GM23338 (cell line): ENCODE data around the gene CDH7. TPM values are rescaled to one million over a fixed set of nuclear protein-coding genes. Genes with fewer than 3 reads are reported as not detected.

ENCODE experiments used
- ATAC-seq: fragments of 200-7000 bp; cut with Tn5 transposase; 3 replicates; pipeline ENCODE4 v1.9.1; 2020
- DNase-seq: peaks from one replicate; pipeline ENCODE4 v3.0.0-alpha.2; 2015; ENCODE audit warnings: low spot score
- H2AFZ ChIP-seq: fragments of 200-600 bp; sonication (generic); 2 replicates; pipeline ENCODE4 v1.8.0; 2016; ENCODE audit warnings: antibody characterized with exemption, mild to moderate bottlenecking, moderate library complexity
- H3F3A ChIP-seq: fragments of 200-600 bp; sonication (generic); replicated peaks from 2 replicates; pipeline ENCODE4 v1.8.0; 2017; ENCODE audit warnings: antibody characterized with exemption, mixed run types, low read depth
- H3K27ac ChIP-seq: fragments of 200-600 bp; sonication (generic); 2 replicates; pipeline ENCODE4 v1.6.1; 2016; ENCODE audit warnings: low read depth
- H3K27me3 ChIP-seq: fragments of 200-600 bp; sonication (generic); 2 replicates; pipeline ENCODE4 v1.8.0; 2016; ENCODE audit warnings: mild to moderate bottlenecking, mixed run types, moderate library complexity; ENCODE audit not compliant: insufficient read depth
- H3K36me3 ChIP-seq: fragments of 200-600 bp; sonication (generic); 2 replicates; pipeline ENCODE4 v1.8.0; 2016; ENCODE audit warnings: mild to moderate bottlenecking; ENCODE audit not compliant: insufficient read depth
- H3K4me1 ChIP-seq: fragments of 200-600 bp; sonication (generic); 2 replicates; pipeline ENCODE4 v1.8.0; 2016; ENCODE audit warnings: mild to moderate bottlenecking, moderate library complexity; ENCODE audit not compliant: insufficient read depth
- H3K4me2 ChIP-seq: fragments of 200-600 bp; sonication (generic); 2 replicates; pipeline ENCODE4 v1.7.1; 2017; ENCODE audit warnings: mixed run types
- H3K4me3 ChIP-seq: fragments of 200-600 bp; sonication (generic); 2 replicates; pipeline ENCODE4 v1.6.1; 2016; ENCODE audit warnings: mixed run types
- H3K79me2 ChIP-seq: fragments of 200-600 bp; sonication (generic); replicated peaks from 2 replicates; pipeline ENCODE4 v1.8.0; 2017; ENCODE audit warnings: mild to moderate bottlenecking; ENCODE audit not compliant: insufficient read depth
- H3K9me2 ChIP-seq: fragments of 200-600 bp; sonication (generic); 2 replicates; pipeline ENCODE4 v1.8.0; 2017; ENCODE audit not compliant: insufficient read depth
- H4K20me1 ChIP-seq: fragments of 200-600 bp; sonication (generic); replicated peaks from 2 replicates; pipeline ENCODE4 v1.8.0; 2017; ENCODE audit warnings: mild to moderate bottlenecking; ENCODE audit not compliant: insufficient read depth
- H3K27ac Mint-ChIP-seq: 2 replicates; pipeline ENCODE4 v1.8.0; 2020; ENCODE audit warnings: inconsistent platforms, mild to moderate bottlenecking, moderate library complexity, mixed read lengths
- H3K27me3 Mint-ChIP-seq: 3 replicates; pipeline ENCODE4 v1.8.0; 2022; ENCODE audit warnings: low read depth, mild to moderate bottlenecking, moderate library complexity, mixed read lengths, inconsistent platforms; ENCODE audit not compliant: insufficient read depth, poor library complexity
- H3K36me3 Mint-ChIP-seq: 3 replicates; pipeline ENCODE4 v1.8.0; 2021; ENCODE audit warnings: low read depth, mild to moderate bottlenecking, inconsistent platforms, moderate library complexity, mixed read lengths
- H3K4me1 Mint-ChIP-seq: 3 replicates; pipeline ENCODE4 v1.8.0; 2020; ENCODE audit warnings: mild to moderate bottlenecking, inconsistent platforms, mixed read lengths
- H3K4me3 Mint-ChIP-seq: 3 replicates; pipeline ENCODE4 v1.8.0; 2021; ENCODE audit warnings: moderate library complexity, mild to moderate bottlenecking, inconsistent platforms, mixed read lengths
- H3K9me3 Mint-ChIP-seq: 3 replicates; pipeline ENCODE4 v1.8.0; 2020; ENCODE audit warnings: moderate library complexity, mild to moderate bottlenecking, inconsistent platforms, mixed read lengths
- CTCF ChIP-seq, 2 experiments: fragments of 200-600 bp in 1 of 2; sonication (generic) in 1 of 2; conservative IDR thresholded peaks; 2 replicates each; pipeline versions ENCODE4 v1.5.1 to v1.6.1; 2016 to 2017; ENCODE audit warnings: antibody characterized with exemption in 2 of 2, low read depth in 2 of 2, mild to moderate bottlenecking in 2 of 2, moderate library complexity in 1 of 2
- NANOG ChIP-seq: IDR thresholded peaks from 2 replicates; pipeline ENCODE4 v1.6.1; 2016; ENCODE audit warnings: antibody characterized with exemption, borderline replicate concordance
- ZNF331 ChIP-seq: fragments of 250-450 bp; sonication (Bioruptor Pico); IDR thresholded peaks from 2 replicates; pipeline ENCODE4 v1.5.0; 2020; ENCODE audit warnings: low read depth, mild to moderate bottlenecking, moderate library complexity
- polyA plus RNA-seq: library from polyadenylated mRNA; unstranded; fragments of >200 nt; fragmentation: Nextera tagmentation; extraction: Ambion mirVana; gene quantifications from 2 replicates; pipeline ENCODE4 v1.2.1, GENCODE V29; 2016
- total RNA-seq: library from RNA; depleted of rRNA; stranded (reverse); fragments of >200 nt; shearing (Covaris generic); gene quantifications from 2 replicates; pipeline ENCODE4 v1.2.3, GENCODE V29; 2014
- TF ChIP-seq, protein P1 (sequence below): IDR thresholded peaks from one replicate; pipeline ENCODE4 v1.6.1; 2018; ENCODE audit warnings: antibody characterized with exemption; ENCODE audit not compliant: unreplicated experiment
- TF ChIP-seq, protein P2 (sequence below): IDR thresholded peaks from 2 replicates; pipeline ENCODE4 v1.6.1; 2016; ENCODE audit warnings: antibody characterized with exemption

CDH7 gene
- total and polyA plus RNA-seq, 2 experiments from 2014 or later: 1.8 TPM

DNA sequence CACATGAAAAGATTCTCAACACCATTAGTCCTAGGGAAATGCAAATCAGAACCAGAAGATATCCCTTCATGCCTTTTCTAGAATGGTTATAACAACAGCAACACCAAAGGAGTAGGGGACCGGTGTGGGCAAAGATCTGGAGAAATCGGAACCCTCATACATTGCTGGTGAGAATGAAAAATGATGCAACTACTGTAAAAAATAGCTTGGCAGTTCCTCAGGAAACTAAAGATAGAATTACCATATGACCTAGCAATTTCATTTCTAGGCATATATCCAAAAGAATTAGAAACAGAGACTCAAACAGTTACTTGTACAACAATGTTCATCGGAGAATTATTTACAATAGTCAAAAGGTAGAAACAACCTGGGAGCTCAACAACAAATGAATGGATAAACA lies 29.2 kb upstream of the CDH7 start:
- Histone ChIP-seq H3F3A (no peaks in the 10 kb centered on the region), H3K79me2 (no peaks in the 10 kb centered on the region), H3K9me2 (no peaks in the 10 kb centered on the region), H3K4me1 (peaks cover 5% of the 10 kb centered on the region; the same call in 1 of the 2 replicates), H3K4me2 (no peak overlapping the region), H3K27ac (no peak overlapping the region), H2AFZ (no peak overlapping the region), H4K20me1 (no peaks in the 10 kb centered on the region), H3K4me3 (no peak overlapping the region), H3K36me3 (peaks cover 3% of the 10 kb centered on the region; the same call in 1 of the 2 replicates), H3K27me3 (no peaks in the 10 kb centered on the region)
- H3K36me3 Mint-ChIP-seq: no peaks in the 10 kb centered on the region; the same call in 2 of the 3 replicates
- no peak for TF ChIP-seq ZNF331 (CRISPR knock-in tag)
- no peak for TF ChIP-seq NANOG
- TF ChIP-seq, protein P1, sequence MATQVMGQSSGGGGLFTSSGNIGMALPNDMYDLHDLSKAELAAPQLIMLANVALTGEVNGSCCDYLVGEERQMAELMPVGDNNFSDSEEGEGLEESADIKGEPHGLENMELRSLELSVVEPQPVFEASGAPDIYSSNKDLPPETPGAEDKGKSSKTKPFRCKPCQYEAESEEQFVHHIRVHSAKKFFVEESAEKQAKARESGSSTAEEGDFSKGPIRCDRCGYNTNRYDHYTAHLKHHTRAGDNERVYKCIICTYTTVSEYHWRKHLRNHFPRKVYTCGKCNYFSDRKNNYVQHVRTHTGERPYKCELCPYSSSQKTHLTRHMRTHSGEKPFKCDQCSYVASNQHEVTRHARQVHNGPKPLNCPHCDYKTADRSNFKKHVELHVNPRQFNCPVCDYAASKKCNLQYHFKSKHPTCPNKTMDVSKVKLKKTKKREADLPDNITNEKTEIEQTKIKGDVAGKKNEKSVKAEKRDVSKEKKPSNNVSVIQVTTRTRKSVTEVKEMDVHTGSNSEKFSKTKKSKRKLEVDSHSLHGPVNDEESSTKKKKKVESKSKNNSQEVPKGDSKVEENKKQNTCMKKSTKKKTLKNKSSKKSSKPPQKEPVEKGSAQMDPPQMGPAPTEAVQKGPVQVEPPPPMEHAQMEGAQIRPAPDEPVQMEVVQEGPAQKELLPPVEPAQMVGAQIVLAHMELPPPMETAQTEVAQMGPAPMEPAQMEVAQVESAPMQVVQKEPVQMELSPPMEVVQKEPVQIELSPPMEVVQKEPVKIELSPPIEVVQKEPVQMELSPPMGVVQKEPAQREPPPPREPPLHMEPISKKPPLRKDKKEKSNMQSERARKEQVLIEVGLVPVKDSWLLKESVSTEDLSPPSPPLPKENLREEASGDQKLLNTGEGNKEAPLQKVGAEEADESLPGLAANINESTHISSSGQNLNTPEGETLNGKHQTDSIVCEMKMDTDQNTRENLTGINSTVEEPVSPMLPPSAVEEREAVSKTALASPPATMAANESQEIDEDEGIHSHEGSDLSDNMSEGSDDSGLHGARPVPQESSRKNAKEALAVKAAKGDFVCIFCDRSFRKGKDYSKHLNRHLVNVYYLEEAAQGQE: no peak
- H3K9me3 Mint-ChIP-seq: peaks cover 9% of the 10 kb centered on the region; the same call in 1 of the 3 replicates
- no peak for DNase-seq
- H3K27ac Mint-ChIP-seq: no peak overlapping the region
- H3K4me3 Mint-ChIP-seq: no peak overlapping the region
- peaks cover 9% of the 10 kb centered on the region; the same call in 2 of the 3 replicates for H3K4me1 Mint-ChIP-seq
- no peak for ATAC-seq
- H3K27me3 Mint-ChIP-seq: no peaks in the 10 kb centered on the region

DNA sequence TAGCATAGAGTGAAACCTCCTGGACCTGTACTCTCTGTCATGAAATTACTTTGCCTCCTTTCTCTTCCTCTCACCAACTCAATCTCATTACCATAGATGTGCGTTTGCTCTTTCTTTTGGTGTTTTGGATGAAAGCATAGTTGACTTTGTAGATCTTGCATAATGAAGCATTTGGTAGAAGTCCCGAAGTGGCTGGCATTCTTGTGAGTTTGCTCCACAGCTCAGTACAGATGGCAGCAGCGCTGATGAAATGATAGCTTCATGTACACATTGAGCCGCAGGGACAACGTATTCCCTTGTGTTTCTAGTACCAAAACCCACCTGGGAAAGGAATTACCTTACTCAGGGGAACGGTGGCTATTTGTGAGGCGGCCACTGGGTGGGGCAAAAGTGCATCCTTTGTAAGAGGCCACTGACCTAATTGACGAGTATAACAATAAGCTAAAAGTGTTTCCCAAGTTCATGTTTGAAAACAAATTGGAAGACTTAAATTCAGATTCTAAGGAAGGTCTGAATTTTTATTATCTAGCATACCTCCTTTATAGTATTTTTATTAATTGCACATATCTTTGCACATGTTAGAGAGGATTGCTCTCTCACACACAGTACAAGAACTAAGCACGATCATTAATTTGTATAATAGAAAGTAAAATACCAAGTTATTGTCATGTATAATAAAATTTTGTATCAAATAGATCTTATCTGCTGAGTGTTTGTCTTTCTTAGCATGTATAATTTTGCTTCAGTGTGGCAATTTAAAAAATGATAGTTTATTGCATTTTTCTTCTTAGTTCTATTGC lies 25.4 kb upstream of the CDH7 start:
- Histone ChIP-seq H3K36me3 (no peaks in the 10 kb centered on the region), H3K4me1 (peaks cover 5% of the 10 kb centered on the region; the same call in 1 of the 2 replicates), H4K20me1 (no peaks in the 10 kb centered on the region), H3K4me3 (no peak overlapping the region), H3K4me2 (no peak overlapping the region), H3K27me3 (no peaks in the 10 kb centered on the region), H2AFZ (no peak overlapping the region), H3K79me2 (no peaks in the 10 kb centered on the region), H3K27ac (no peak overlapping the region), H3F3A (no peaks in the 10 kb centered on the region), H3K9me2 (no peaks in the 10 kb centered on the region)
- H3K36me3 Mint-ChIP-seq: no peaks in the 10 kb centered on the region
- H3K4me1 Mint-ChIP-seq: peaks cover 12% of the 10 kb centered on the region; the same call in 2 of the 3 replicates
- peak; percentile 84 for DNase-seq
- H3K4me3 Mint-ChIP-seq: no peak overlapping the region
- no peak overlapping the region for H3K27ac Mint-ChIP-seq
- peak; percentile 94 for ATAC-seq
- no peaks in the 10 kb centered on the region for H3K9me3 Mint-ChIP-seq
- H3K27me3 Mint-ChIP-seq: no peaks in the 10 kb centered on the region
- TF ChIP-seq CTCF (conservative IDR thresholded peaks at IDR 0.05; ENCODE audit: low read depth in 2 of 2): peak; percentile 88 to 89
- TF ChIP-seq, protein P2, sequence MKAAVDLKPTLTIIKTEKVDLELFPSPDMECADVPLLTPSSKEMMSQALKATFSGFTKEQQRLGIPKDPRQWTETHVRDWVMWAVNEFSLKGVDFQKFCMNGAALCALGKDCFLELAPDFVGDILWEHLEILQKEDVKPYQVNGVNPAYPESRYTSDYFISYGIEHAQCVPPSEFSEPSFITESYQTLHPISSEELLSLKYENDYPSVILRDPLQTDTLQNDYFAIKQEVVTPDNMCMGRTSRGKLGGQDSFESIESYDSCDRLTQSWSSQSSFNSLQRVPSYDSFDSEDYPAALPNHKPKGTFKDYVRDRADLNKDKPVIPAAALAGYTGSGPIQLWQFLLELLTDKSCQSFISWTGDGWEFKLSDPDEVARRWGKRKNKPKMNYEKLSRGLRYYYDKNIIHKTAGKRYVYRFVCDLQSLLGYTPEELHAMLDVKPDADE: no peak
